ENCODE measurements around the gene PPARGC1A.

DNA sequence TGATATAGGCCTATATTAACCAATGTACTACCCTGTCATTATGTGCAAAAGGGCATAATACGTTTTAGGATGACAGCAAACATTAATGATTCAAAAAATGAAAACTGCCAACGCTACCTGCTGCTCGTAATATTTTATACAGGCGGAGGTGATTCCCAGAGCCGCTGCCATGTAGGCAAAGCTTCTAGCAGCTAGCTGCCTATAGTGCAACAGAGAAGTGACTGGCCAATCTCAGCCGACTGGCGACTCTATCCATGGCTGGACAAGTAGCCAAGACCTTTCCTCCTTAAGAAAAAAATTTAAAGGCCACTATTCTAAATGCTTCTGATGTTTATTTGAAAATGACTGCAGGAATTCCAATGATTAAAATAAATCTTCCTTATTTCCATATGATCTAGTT lies 1.9 kb downstream of the PPARGC1A start:
- TF ChIP-seq CTCF (IDR thresholded peaks at IDR 0.05; ENCODE audit: low read depth, low read length, missing input control) (no peak), JUND (IDR thresholded peaks at IDR 0.05) (no peak), RAD21 (IDR thresholded peaks at IDR 0.05) (no peak), SP1 (IDR thresholded peaks at IDR 0.05) (no peak), REST (IDR thresholded peaks at IDR 0.05) (no peak), TAF1 (conservative IDR thresholded peaks at IDR 0.05) (peak; percentile 51), RXRA (IDR thresholded peaks at IDR 0.05) (no peak), ZBTB33 (IDR thresholded peaks at IDR 0.05) (no peak), EGR1 (IDR thresholded peaks at IDR 0.05; ENCODE audit: low read depth in 2 of 2) (no peak), GABPA (IDR thresholded peaks at IDR 0.05 in 1 of 2, conservative IDR thresholded peaks at IDR 0.05 in 1 of 2) (no peak), NR2F2 (IDR thresholded peaks at IDR 0.05) (no peak), YY1 (IDR thresholded peaks at IDR 0.05) (no peak)
- TF ChIP-seq, protein P1, sequence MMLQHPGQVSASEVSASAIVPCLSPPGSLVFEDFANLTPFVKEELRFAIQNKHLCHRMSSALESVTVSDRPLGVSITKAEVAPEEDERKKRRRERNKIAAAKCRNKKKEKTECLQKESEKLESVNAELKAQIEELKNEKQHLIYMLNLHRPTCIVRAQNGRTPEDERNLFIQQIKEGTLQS (IDR thresholded peaks at IDR 0.05): no peak
- TF ChIP-seq, protein P2, sequence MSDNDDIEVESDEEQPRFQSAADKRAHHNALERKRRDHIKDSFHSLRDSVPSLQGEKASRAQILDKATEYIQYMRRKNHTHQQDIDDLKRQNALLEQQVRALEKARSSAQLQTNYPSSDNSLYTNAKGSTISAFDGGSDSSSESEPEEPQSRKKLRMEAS (IDR thresholded peaks at IDR 0.05): no peak

Measured in liver (tissue), 3 donors.